ENCODE results near the gene DPYD. TPM values are rescaled to one million over a fixed set of nuclear protein-coding genes. Genes with fewer than 3 reads are reported as not detected.

Gene DPYD
- total RNA-seq, 1 donor from 2014 or later, result 30.1 TPM

- no peak for DNase-seq
Measured at GRCh38 chr1:97084546-97084945, 836.3 kb downstream of the DPYD start.

GRCh38 chr1:97082160-97082848 is 838.5 kb downstream of the DPYD start:
- DNase-seq, result no peak

- no peak for DNase-seq
Measured at GRCh38 chr1:97078872-97079271, 842.0 kb downstream of the DPYD start.

- no peak for DNase-seq
Measured at GRCh38 chr1:97077221-97077620, 843.6 kb downstream of the DPYD start.

- DNase-seq, result no peak
Measured at GRCh38 chr1:97074771-97075170, 846.1 kb downstream of the DPYD start.

- no peak for DNase-seq
Measured at GRCh38 chr1:97073936-97074335, 846.9 kb downstream of the DPYD start.

GRCh38 chr1:97073169-97073568 is 847.7 kb downstream of the DPYD start:
- no peak for DNase-seq

- no peak for DNase-seq
Measured at GRCh38 chr1:97071173-97071572, 849.7 kb downstream of the DPYD start.

- DNase-seq, result no peak
Measured at GRCh38 chr1:97070376-97070775, 850.5 kb downstream of the DPYD start.

GRCh38 chr1:97069312-97069711 is 851.5 kb downstream of the DPYD start:
- no peak for DNase-seq

GRCh38 chr1:97066860-97067259 is 854.0 kb downstream of the DPYD start:
- DNase-seq, result no peak

- DNase-seq, result no peak
Measured at GRCh38 chr1:97063532-97063931, 857.3 kb downstream of the DPYD start.

GRCh38 chr1:97061604-97062003 is 859.2 kb downstream of the DPYD start:
- no peak for DNase-seq

GRCh38 chr1:97056386-97056785 is 864.4 kb downstream of the DPYD start:
- DNase-seq, result no peak

- DNase-seq, result peak; percentile 19
Measured at GRCh38 chr1:97053268-97053667, 867.6 kb downstream of the DPYD start.

- DNase-seq, result no peak
Measured at GRCh38 chr1:97051823-97052222, 869.0 kb downstream of the DPYD start.

- DNase-seq, result peak; percentile 25
Measured at GRCh38 chr1:97050506-97050905, 870.3 kb downstream of the DPYD start.

GRCh38 chr1:97047421-97047793 is 873.4 kb downstream of the DPYD start:
- peak; percentile 26 for DNase-seq

GRCh38 chr1:97046765-97047420 is 873.9 kb downstream of the DPYD start:
- DNase-seq, result peak; percentile 18

GRCh38 chr1:97044159-97044760 is 876.6 kb downstream of the DPYD start:
- DNase-seq, result no peak

GRCh38 chr1:97042551-97042950 is 878.3 kb downstream of the DPYD start:
- DNase-seq, result no peak

- DNase-seq, result no peak
Measured at GRCh38 chr1:97041026-97041425, 879.8 kb downstream of the DPYD start.

- no peak for DNase-seq
Measured at GRCh38 chr1:97038410-97038809, 882.4 kb downstream of the DPYD start.

- no peak for DNase-seq
Measured at GRCh38 chr1:97034651-97035050, 886.2 kb downstream of the DPYD start.

Data from tongue (tissue), 2 donors.